Upper lobe of left lung (tissue), 4 donors: ENCODE measurements around the gene B3GALT5.

ENCODE experiments used
- CTCF ChIP-seq, 6 experiments: fragments of 450-650 bp in 4 of 6; fragments of 200-600 bp in 2 of 6; sonication (generic) in 2 of 6; IDR thresholded peaks; one replicate each; pipeline ENCODE4 v1.5.1; 2016 to 2019; ENCODE audit warnings: antibody characterized with exemption in 6 of 6
- POLR2A ChIP-seq, 4 donors: fragments of 450-650 bp; IDR thresholded peaks; one replicate each; pipeline ENCODE4 v1.5.1; 2016 to 2017; ENCODE audit warnings: antibody characterized with exemption in 4 of 4, mild to moderate bottlenecking in 2 of 4
- POLR2AphosphoS5 ChIP-seq, 2 donors: sonication (generic); formaldehyde crosslinking; IDR thresholded peaks; one replicate each; pipeline ENCODE4 v1.5.1; 2017; ENCODE audit warnings: antibody characterized with exemption in 2 of 2

GRCh38 chr21:39661121-39661520 is 48.4 kb downstream of the B3GALT5 start:
- no peak for TF ChIP-seq CTCF (IDR thresholded peaks at IDR 0.05)
- TF ChIP-seq POLR2A (IDR thresholded peaks at IDR 0.05), result no peak
- TF ChIP-seq POLR2AphosphoS5 (IDR thresholded peaks at IDR 0.05), result no peak
